ENCODE measurements around the gene PLCD1. TPM values are rescaled to one million over a fixed set of nuclear protein-coding genes. Genes with fewer than 3 reads are reported as not detected.

PLCD1 gene
- total RNA-seq, 1 experiment from 2014 or later: 27.1 TPM

GRCh38 chr3:37996785-37997301 lies 32.6 kb downstream of the PLCD1 start:
- no peaks in the 10 kb centered on the region; a peak in 1 of 5 replicates for H3K9me3 Mint-ChIP-seq
- DNase-seq: peak; percentile 81
- H3K27ac Mint-ChIP-seq: no peak overlapping the region; a peak in 1 of 7 replicates
- Histone ChIP-seq H3K4ac (ENCODE audit: low read depth, low read length) (no peak overlapping the region), H4K5ac (ENCODE audit: insufficient read length, low read depth, low read length) (no peak overlapping the region), H3T11ph (ENCODE audit: low read length) (no peak overlapping the region), H2BK120ac (ENCODE audit: low read depth, low read length, poor library complexity, severe bottlenecking) (no peak overlapping the region), H4K20me1 (ENCODE audit: control insufficient read depth, insufficient read depth, insufficient read length) (no peaks in the 10 kb centered on the region), H3K56ac (ENCODE audit: insufficient read length, low read depth, low read length) (no peak overlapping the region), H3K14ac (ENCODE audit: insufficient read depth, low read length) (no peak overlapping the region), H4K91ac (ENCODE audit: insufficient read length, low read depth, low read length) (no peak overlapping the region), H2BK20ac (ENCODE audit: low read depth, low read length, poor library complexity, severe bottlenecking) (no peak overlapping the region), H3K27ac (ENCODE audit: insufficient read length, low read depth, low read length) (no peak overlapping the region), H3K4me1 (ENCODE audit: insufficient read depth, low read length) (peaks cover 2% of the 10 kb centered on the region; the same call in 1 of the 2 replicates), H3K79me2 (ENCODE audit: insufficient read depth, low read length) (no peaks in the 10 kb centered on the region), H4K8ac (replicated peaks; ENCODE audit: insufficient read length, low read depth, low read length) (no peak overlapping the region), H3K18ac (ENCODE audit: insufficient read length, low read depth, low read length) (no peak overlapping the region), H2AFZ (ENCODE audit: low read length) (no peak overlapping the region), H3K79me1 (ENCODE audit: insufficient read depth, low read depth, low read length, poor library complexity, severe bottlenecking) (no peaks in the 10 kb centered on the region), H3K23me2 (ENCODE audit: insufficient read length, low read depth, low read length, poor library complexity, severe bottlenecking) (no peaks in the 10 kb centered on the region), H3K4me2 (ENCODE audit: insufficient read depth, insufficient read length, low read length) (no peak overlapping the region), H3K9ac (ENCODE audit: extremely low read depth, insufficient read length, low read length) (no peak overlapping the region), H2BK5ac (ENCODE audit: insufficient read length, low read length) (no peak overlapping the region), H2AK5ac (ENCODE audit: insufficient read length, low read length) (no peak overlapping the region), H3K27me3 (ENCODE audit: insufficient read depth, low read length) (no peaks in the 10 kb centered on the region; the same call in 1 of the 2 replicates), H2BK15ac (ENCODE audit: low read depth, low read length) (no peak overlapping the region), H3K23ac (ENCODE audit: insufficient read length, low read depth, low read length) (no peak overlapping the region), H2BK12ac (ENCODE audit: insufficient read length, low read depth, low read length) (no peak overlapping the region), H3K9me3 (ENCODE audit: control insufficient read depth, low read depth, low read length) (no peaks in the 10 kb centered on the region)
- peaks cover 0 to 4% (median 2%) of the 10 kb centered on the region in 3 experiments; a peak in 3 of 7 replicates for H3K36me3 Mint-ChIP-seq (ENCODE audit: insufficient read depth in 1 of 3, low read depth in 3 of 3)
- H3K4me1 Mint-ChIP-seq: peaks cover 19 to 38% of the 10 kb centered on the region in 2 experiments
- WGBS (ENCODE audit: extremely low coverage, insufficient read length, low lambda C conversion rate): no CpG with 5 or more reads among the region's 7 CpGs
- peaks cover 21% of the 10 kb centered on the region for H3K27me3 Mint-ChIP-seq (ENCODE audit: low read depth)
- H3K4me3 Mint-ChIP-seq: no peak overlapping the region
- TF ChIP-seq CTCF (conservative IDR thresholded peaks at IDR 0.05): peak; percentile 90

All from H9 (cell line).